Astrocyte of the cerebellum (primary cell): ENCODE measurements around the gene DENND1B.

Source experiments
- DNase-seq: peaks from one replicate; pipeline ENCODE4 v3.0.0-alpha.2; 2011; ENCODE audit warnings: low read depth
- H3K4me3 ChIP-seq: 2 replicates; pipeline ENCODE4 v1.5.1; 2011; ENCODE audit warnings: mild to moderate bottlenecking, low read depth, low read length, moderate library complexity
- CTCF ChIP-seq: IDR thresholded peaks from 2 replicates; pipeline ENCODE4 v1.5.1; 2012; ENCODE audit warnings: low read length, low read depth, moderate library complexity, mild to moderate bottlenecking; ENCODE audit errors: missing control alignments
- in situ Hi-C: cut with HindIII; loops from 2 replicates; pipeline ENCODE4 v1.10.0; 2017; ENCODE audit warnings: low sequenced_read_pairs

DENND1B gene

GRCh38 chr1:197683280-197683679 lies 92.0 kb downstream of the DENND1B start:
- in situ Hi-C loops = no loop called here
- no peak overlapping the region for H3K4me3 ChIP-seq

DNA sequence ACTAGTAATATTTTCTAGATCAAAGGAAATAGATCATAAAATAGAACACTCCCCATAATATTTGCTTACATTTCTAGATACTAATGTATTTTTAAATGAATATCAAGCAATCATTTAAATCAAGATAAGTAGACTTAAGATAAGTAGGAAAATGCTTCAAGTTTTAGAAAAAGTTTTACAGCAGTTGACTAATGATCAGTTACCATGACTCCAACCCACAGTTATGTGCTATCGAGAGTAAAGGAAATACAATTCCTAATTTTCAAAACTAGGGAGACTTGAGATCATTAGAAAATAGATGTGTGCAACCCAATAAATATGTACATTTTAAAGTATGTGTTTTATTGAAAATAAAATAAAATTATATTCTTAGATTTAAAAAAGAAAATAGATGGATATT lies 95.0 kb downstream of the DENND1B start:
- no peak for TF ChIP-seq CTCF
- in situ Hi-C loops = no loop called here
- DNase-seq = no peak
- H3K4me3 ChIP-seq = no peak overlapping the region

More at GRCh38 chr1:197683280-197683679, 92.0 kb downstream of the DENND1B start:
- no peak for TF ChIP-seq CTCF
- DNase-seq = no peak

DNA sequence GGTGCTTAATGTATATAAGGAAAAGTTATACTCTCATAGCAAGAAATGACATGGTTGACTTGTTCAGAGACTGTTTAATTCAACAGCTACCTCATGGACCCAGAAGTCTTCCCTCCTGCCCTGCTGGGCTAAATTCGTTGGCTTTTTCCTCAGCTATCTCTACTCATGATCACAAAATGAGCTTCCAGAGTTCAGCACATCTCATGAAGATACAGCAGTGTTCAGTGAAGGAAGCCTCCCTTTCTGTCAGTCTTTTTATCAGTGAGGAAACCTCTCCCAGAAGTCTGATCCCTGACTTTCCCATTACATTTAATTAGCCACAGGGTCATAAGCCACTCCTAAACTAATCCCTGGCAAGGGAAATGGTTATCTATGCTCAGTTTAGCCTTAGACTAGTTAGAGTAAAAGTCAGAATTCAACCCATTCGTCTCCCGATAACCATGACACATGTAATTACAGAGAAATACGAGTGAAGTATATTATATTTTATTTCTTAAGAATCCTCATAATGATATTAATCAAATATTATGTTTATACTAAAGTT lies 97.5 kb downstream of the DENND1B start:
- no peak for DNase-seq
- in situ Hi-C loops = no loop called here
- H3K4me3 ChIP-seq = no peak overlapping the region
- TF ChIP-seq CTCF = no peak

DNA sequence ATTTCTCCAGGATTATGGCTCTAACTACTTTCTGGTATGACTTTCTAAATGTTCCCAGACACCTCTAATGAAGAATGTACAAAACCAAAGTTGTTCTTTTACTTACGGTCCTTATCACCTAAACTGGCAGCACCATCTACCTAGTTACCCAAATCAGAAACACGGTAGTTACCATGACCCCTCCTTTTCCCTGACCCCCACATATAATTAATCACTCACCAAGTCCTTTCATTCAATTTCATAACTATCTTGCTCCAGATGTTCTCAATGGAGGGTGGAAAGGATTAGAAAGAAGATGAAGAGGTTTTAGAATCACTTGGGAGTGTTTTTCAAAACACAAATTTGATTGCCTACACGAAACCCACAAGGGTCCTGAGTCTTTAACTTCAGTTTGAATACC lies 98.0 kb downstream of the DENND1B start:
- H3K4me3 ChIP-seq = no peak overlapping the region
- TF ChIP-seq CTCF = no peak
- no peak for DNase-seq
- in situ Hi-C loops = no loop called here

GRCh38 chr1:197675583-197676208 lies 99.6 kb downstream of the DENND1B start:
- no peak for DNase-seq
- no peak for TF ChIP-seq CTCF
- in situ Hi-C loops = no loop called here
- H3K4me3 ChIP-seq = no peak overlapping the region

GRCh38 chr1:197674286-197674685 lies 101.0 kb downstream of the DENND1B start:
- in situ Hi-C loops = no loop called here
- TF ChIP-seq CTCF = no peak
- H3K4me3 ChIP-seq = no peak overlapping the region
- no peak for DNase-seq

GRCh38 chr1:197673292-197673691 lies 102.0 kb downstream of the DENND1B start:
- no peak for TF ChIP-seq CTCF
- in situ Hi-C loops = no loop called here
- no peak overlapping the region for H3K4me3 ChIP-seq
- no peak for DNase-seq
